ENCODE results near the gene BEST1.

Gene BEST1

GRCh38 chr11:61930933-61931332 lies 19.2 kb upstream of the BEST1 start:
- no peak for DNase-seq (ENCODE audit: low read depth)
- H3K4me3 ChIP-seq (ENCODE audit: low read length) = no peak overlapping the region
- TF ChIP-seq, protein P1, sequence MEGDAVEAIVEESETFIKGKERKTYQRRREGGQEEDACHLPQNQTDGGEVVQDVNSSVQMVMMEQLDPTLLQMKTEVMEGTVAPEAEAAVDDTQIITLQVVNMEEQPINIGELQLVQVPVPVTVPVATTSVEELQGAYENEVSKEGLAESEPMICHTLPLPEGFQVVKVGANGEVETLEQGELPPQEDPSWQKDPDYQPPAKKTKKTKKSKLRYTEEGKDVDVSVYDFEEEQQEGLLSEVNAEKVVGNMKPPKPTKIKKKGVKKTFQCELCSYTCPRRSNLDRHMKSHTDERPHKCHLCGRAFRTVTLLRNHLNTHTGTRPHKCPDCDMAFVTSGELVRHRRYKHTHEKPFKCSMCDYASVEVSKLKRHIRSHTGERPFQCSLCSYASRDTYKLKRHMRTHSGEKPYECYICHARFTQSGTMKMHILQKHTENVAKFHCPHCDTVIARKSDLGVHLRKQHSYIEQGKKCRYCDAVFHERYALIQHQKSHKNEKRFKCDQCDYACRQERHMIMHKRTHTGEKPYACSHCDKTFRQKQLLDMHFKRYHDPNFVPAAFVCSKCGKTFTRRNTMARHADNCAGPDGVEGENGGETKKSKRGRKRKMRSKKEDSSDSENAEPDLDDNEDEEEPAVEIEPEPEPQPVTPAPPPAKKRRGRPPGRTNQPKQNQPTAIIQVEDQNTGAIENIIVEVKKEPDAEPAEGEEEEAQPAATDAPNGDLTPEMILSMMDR (IDR thresholded peaks at IDR 0.05; ENCODE audit: insufficient read depth, low read depth, low read length, missing control alignments) = no peak

- TF ChIP-seq, protein P1 (IDR thresholded peaks at IDR 0.05; ENCODE audit: insufficient read depth, low read depth, low read length, missing control alignments) = no peak
- DNase-seq (ENCODE audit: low read depth) = no peak
- H3K4me3 ChIP-seq (ENCODE audit: low read length) = no peak overlapping the region
These were observed 14.3 kb upstream of the BEST1 start for GRCh38 chr11:61935861-61936260.

- TF ChIP-seq, protein P1 (IDR thresholded peaks at IDR 0.05; ENCODE audit: insufficient read depth, low read depth, low read length, missing control alignments) = no peak
- H3K4me3 ChIP-seq (ENCODE audit: low read length) = no peak overlapping the region
These were observed 9.7 kb upstream of the BEST1 start for GRCh38 chr11:61940466-61940865.

GRCh38 chr11:61945191-61945590 lies 5.0 kb upstream of the BEST1 start:
- H3K4me3 ChIP-seq (ENCODE audit: low read length) = no peak overlapping the region
- TF ChIP-seq, protein P1 (IDR thresholded peaks at IDR 0.05; ENCODE audit: insufficient read depth, low read depth, low read length, missing control alignments) = no peak
- DNase-seq (ENCODE audit: low read depth) = no peak

More at GRCh38 chr11:61940466-61940865, 9.7 kb upstream of the BEST1 start:
- DNase-seq (ENCODE audit: low read depth) = no peak

- no peak overlapping the region for H3K4me3 ChIP-seq (ENCODE audit: low read length)
- no peak for DNase-seq (ENCODE audit: low read depth)
- TF ChIP-seq, protein P1 (IDR thresholded peaks at IDR 0.05; ENCODE audit: insufficient read depth, low read depth, low read length, missing control alignments) = no peak
These were observed 3.3 kb upstream of the BEST1 start for GRCh38 chr11:61946894-61947293.

GRCh38 chr11:61947486-61948210 lies 2.5 kb upstream of the BEST1 start:
- TF ChIP-seq, protein P1 (IDR thresholded peaks at IDR 0.05; ENCODE audit: insufficient read depth, low read depth, low read length, missing control alignments) = peak; percentile 99
- DNase-seq (ENCODE audit: low read depth) = peak; percentile 77
- no peak overlapping the region for H3K4me3 ChIP-seq (ENCODE audit: low read length)

GRCh38 chr11:61948505-61948904 lies 1.6 kb upstream of the BEST1 start:
- DNase-seq (ENCODE audit: low read depth) = no peak
- TF ChIP-seq, protein P1 (IDR thresholded peaks at IDR 0.05; ENCODE audit: insufficient read depth, low read depth, low read length, missing control alignments) = no peak
- H3K4me3 ChIP-seq (ENCODE audit: low read length) = no peak overlapping the region
